OCI-LY3 (cell line): Measurements from ENCODE around the gene REPS1.

Experiments used
- CTCF ChIP-seq: fragments of 200-600, 300-600 bp; sonication (generic); IDR thresholded peaks from 2 replicates; pipeline ENCODE4 v1.5.1; 2014; ENCODE audit warnings: antibody characterized with exemption, low read length, low read depth
- EZH2phosphoT487 ChIP-seq: fragments of 200-600 bp; shearing (Covaris generic); IDR thresholded peaks from 2 replicates; pipeline ENCODE4 v1.6.1; 2018; ENCODE audit warnings: antibody characterized with exemption, mixed run types, low read depth

- TF ChIP-seq CTCF: no peak
- TF ChIP-seq EZH2phosphoT487: no peak
Observed at GRCh38 chr6:138953451-138953850, 34.6 kb downstream of the REPS1 start.
